HG03342 (cell line): ENCODE measurements around the gene AMZ1.

ENCODE experiments used
- ATAC-seq: cut with Tn5 transposase; IDR thresholded peaks from one replicate; pipeline ENCODE4 v1.9.1; 2021; ENCODE audit warnings: mild to moderate bottlenecking, moderate library complexity; ENCODE audit not compliant: unreplicated experiment

The AMZ1 gene

DNA sequence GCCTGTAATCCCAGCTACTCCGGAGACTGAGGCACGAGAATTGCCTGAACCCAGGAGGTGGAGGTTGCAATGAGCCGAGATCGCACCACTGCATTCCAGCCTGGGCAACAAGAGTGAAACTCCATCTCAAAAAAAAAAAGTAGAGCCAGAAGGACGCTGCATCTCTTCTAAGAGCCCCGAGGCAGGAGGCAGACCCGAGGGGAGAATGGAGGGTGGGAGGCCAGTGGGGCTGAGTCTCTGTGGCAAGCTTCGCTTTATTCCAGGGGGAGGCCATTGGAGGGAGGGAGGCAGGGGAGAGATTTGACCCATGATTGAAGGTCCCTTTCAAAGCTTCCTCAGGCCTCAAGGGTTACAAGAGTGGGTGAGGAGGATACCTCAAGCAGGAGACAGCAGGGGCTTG lies 37.6 kb upstream of the AMZ1 start:
- ATAC-seq, result no peak

DNA sequence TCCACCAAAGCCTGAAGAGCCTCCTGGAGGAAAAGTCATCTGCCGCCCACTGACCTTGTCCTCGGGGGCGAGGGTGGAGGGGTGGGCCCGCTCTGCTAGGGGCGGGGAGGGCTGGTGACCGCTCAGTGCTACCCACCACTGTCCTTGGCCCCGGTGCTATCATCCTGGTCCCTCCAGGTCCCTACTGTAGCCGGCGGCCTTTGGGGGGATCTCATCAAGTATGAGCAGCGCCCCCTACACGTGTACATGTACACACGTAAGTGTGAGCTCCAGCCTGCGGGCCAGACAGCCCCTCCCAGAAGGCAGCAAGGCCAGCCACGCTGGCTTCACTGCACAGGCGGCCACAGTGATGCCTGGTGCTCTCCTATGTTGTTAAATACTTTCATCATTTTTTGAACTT lies 36.7 kb upstream of the AMZ1 start:
- no peak for ATAC-seq

DNA sequence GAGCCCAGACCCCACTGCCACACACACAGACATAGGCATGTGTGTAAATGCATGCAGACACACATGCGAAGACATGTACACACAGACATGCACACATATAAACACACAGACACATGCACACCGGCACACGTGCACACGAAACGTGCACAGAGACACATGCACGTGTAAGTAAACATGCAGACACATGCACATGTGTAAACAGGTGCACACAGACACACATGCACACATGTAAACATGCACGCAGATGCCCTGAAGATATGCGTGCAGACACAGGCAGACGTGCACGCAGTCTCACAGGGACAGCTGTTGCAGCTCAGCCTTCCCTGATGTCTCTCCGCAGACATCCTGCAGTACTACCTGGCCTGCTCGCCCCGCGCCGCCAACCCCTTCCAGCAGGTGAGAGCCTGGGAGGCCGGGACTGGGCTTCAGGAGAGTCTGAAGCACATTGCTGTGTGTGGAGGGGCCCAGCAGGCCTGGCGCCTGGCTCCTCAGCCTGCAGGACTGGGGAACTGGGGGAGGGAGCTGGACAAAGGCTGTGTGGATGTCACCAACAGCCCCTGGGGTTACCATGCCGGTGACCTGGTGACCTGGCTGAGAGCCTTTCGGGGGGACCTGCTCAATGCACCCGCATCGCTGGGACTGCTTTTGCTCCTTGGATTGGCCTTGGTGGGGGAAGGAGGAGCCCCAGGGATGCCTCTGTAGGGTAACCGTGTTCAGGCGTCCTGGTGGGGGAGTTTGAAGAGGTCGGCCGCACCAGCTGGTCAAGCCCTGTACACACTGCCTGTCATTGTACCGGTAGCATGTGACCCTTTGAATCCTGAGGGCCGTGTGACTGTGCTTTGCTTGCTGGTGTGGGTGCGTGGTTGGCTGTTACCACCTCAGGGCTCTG lies 35.9 kb upstream of the AMZ1 start:
- no peak for ATAC-seq

DNA sequence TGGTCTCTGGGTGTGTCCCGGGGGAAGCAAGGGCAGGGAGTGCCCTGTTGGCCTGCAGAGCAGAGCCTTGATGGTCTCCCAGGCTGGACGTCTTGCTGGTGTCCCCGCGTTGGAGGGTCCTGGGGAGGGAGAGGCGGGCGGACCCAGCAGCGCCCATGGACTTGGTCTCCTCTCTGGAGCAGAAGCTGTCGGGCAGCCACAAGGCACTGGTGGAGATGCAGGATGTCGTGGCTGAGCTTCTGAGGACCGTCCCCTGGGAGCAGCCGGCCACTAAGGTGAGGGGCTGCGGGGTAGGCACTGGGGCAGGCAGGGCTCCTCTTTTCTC lies 35.3 kb upstream of the AMZ1 start:
- no peak for ATAC-seq

DNA sequence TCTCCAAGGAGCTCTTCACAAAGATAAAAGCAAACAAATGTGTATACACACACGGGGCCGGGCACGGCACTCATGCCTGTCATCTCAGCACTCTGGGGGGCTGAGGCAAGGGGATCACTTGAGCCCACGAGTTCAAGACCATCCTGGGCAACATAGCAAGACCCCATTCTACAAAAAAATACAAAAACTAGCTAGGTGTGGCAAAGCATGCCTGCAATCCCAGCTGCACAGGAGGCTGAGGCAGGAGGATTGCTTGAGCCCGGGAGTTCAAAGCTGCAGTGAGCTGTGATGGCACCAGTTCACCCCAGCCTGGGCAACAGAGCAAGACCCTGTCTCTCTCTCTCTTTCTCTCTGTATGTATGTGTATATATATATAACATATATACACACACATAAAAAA lies 33.9 kb upstream of the AMZ1 start:
- ATAC-seq, result no peak

DNA sequence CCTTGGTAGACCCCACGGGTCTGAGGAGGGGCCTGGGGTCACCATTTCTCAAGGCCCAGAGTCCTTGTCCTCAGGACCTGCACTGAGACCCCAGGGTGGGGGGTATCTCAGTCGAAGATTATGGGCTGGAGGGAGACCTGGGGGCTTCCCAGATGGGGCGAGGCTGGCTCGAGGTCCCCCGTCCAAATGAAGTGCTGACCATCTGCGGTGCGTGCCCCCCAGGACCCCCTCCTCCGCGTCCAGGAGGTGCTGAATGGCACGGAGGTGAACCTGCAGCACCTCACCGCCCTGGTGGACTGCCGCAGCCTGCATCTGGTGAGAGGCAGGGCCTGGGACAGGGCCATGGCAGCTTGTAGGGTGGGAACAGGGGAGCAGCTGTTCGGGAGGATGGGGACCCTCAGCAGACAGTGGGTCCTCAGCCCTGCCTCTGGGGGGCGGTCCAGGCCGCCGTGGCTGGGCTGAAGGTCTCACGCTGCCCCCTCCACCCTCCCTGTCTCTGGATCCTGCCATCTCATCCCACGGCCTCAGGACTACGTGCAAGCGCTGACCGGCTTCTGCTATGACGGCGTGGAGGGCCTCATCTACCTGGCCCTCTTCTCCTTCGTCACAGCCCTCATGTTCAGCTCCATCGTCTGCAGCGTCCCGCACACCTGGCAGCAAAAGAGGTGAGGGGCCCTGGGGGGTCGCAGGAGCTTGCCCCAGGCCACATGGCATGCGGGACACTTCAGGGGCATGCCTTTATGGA lies 32.0 kb upstream of the AMZ1 start:
- ATAC-seq, result no peak

DNA sequence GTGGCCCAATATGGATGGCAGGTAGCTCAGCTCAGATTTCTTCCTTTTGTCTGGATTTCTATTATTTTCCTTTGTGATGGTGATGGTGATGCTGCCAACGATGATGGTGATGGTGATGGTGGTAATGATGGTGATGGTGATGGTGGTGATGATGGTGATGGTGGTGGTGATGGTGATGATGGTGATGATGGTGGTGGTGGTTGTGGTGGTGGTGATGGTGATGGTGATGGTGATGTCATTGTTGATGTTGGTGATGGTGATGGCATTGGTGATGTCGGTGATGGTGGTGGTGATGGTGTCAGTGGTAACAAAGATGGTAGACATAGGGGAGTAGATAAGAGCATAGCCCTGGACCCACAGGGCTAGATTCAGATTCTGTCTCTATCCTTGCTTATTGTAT lies 30.8 kb upstream of the AMZ1 start:
- no peak for ATAC-seq

DNA sequence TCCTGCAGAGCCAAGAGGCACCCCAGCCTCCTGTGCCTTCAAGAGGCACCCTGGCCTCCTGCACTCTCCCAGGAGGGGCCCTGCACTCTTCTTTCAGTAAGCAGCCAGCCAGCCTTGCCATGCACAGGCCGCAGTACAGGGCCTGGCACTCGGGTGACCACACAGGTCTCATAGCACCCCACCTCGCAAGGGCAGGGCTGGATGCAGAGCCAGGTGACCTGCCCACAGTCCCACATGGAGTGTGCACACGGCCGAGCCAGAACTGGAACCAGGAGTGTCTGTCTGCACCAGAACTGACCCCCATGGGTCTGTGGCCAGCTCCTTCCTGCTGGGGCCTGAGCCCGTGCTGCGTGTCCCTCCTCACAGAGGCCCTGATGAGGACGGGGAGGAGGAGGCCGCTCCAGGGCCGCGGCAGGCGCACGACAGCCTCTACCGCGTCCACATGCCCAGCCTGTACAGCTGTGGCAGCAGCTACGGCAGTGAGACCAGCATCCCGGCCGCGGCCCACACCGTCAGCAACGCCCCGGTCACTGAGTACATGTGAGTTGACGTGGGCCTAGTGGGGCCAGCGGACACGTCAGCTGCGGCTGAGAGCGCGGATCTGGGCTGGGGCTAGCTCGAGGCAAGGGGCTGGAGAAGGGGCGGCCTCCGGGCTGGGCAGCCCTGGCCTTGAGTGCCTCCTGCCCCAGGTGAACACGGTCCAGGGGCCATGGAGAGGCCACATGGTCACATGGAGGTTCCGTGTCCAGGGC lies 29.9 kb upstream of the AMZ1 start:
- ATAC-seq, result no peak

DNA sequence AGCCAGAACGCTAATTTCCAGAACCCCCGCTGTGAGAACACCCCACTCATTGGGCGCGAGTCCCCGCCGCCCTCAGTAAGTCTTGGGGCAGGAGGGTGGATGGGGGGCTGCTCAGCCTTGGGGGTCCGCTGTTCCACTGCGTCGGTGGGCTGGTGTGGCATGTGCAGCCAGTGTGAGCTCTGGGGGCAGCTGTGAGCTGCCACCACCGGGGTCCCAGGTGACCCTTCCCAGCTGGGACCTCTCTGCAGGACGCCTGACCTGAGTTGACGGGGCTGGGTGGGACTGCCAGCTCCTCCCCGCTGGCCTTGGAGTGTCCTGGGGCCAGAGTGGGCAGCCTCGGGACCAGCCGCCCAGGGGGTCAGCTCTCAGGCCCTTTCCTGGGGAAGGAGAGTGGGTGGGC lies 29.1 kb upstream of the AMZ1 start:
- no peak for ATAC-seq

DNA sequence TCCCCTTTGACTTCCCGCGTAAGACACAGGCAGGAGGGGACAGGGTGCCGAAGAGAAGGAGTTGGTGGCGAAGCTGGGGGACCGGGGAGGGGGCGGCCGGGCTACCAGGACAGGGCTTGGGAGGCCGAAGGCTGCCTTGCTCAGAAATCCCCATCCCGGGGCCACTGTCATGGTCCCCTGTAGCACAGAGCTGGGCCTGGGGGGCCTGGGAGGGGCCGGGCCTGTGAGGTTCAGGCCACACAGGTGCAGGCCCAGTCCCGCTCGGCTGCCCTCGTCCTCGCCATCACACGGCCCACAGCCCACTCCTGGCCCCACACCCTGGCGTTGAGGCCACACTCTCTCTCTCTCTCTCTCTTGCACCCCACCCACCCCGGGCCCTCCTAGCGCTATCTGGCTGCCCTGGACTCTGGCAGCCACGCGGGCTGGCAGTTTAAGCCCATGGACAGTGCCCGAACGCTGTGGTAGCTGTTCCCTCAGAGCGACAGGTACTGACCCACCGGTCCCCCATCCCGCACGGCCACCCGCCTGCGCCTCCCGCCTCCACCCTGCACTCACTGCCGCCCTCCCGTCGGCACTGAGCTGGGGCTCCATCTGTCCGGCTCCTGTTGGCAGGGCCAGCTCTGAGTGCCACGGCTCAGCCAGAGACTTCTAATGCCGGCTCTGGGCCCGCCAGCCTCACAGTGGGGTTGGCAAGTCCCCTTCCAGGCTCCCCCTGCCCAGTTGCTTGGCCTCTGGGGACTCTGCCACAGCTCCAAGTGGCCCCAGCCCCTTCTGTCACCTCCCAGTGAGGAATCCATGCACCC lies 28.2 kb upstream of the AMZ1 start:
- no peak for ATAC-seq

DNA sequence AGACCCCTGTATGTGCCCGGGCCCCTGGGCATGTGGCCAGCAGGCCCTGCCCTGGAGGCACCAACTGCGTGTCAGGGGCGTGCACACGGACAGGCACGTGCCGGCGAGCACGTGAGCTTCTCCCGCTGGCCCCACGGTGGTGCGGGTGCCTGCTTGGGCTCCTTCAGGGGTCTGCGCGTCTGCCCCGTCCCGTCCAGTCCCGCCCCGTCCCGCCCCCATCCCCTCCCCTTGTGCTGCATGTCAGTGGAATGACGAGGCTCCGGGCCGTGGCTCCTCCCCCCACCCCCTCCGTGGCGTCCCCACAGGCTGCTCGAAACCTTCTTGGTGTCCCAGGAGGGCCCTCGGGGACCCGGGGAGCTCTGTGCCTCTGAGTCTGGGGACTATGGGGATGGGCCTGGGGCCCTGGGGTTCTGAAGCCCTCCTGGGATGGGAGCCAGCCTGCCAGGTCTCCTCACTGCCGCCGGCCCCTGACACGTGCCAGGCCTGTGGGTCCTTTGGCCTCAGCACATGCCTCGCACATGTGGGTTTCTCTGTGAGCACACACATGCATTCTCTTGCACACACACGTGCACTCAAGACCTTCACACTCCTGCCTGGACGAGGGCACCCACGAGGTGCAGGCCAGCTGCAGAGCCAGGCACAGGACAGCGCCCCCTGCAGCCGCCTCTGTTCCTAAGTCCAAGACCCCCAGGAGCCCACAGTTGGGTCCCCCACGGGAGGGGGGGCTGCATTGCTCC lies 27.5 kb upstream of the AMZ1 start:
- ATAC-seq, result no peak

DNA sequence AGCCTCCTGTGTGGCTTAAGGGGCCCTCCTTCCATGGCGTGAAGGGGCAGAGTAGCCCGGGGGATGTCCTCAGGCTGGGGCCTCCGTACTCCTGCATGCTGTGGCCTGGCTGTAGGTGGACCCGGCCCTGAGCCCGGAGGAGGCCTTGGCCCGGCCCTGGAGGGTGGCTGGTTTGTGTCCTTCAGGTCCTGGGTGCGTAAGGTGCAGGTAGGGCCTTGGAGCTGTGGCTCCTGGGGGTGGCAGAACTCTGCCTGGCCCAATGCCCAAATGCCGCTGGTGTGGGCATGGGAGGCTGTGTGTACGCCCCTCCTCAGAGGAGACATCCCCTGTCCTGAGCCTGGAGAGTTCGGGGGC lies 26.9 kb upstream of the AMZ1 start:
- no peak for ATAC-seq

DNA sequence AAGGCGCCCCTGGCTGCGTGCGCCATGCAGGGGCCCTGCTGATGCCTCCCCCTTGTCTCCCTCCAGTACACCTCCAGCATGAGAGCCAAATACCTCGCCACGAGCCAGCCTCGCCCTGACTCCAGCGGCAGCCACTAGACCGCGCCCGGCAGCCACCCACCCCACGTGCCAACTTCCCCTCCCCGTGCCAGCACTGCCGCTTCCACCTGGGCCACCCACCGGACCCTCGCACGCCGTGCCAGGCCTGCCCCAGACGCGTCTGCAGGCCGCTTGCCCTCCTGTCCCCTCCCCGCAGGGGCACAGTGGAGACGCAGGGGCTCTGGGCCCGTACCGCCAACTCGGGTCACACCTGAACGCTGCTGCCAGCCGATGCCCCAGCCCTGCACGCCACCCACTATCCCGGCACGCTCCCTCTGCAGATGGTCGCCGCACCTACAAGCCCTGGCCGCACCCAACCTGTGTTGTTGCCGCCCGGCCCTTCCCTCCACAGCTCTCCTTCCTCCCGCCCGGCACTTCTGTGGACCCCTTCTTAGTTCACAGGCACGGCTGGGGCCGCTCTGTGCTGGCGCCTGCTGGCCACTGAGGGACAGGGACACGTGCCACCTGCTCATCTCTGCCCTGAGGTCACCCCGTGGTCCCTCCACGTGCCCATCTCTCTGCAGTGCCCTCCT lies 26.3 kb upstream of the AMZ1 start:
- ATAC-seq, result no peak

DNA sequence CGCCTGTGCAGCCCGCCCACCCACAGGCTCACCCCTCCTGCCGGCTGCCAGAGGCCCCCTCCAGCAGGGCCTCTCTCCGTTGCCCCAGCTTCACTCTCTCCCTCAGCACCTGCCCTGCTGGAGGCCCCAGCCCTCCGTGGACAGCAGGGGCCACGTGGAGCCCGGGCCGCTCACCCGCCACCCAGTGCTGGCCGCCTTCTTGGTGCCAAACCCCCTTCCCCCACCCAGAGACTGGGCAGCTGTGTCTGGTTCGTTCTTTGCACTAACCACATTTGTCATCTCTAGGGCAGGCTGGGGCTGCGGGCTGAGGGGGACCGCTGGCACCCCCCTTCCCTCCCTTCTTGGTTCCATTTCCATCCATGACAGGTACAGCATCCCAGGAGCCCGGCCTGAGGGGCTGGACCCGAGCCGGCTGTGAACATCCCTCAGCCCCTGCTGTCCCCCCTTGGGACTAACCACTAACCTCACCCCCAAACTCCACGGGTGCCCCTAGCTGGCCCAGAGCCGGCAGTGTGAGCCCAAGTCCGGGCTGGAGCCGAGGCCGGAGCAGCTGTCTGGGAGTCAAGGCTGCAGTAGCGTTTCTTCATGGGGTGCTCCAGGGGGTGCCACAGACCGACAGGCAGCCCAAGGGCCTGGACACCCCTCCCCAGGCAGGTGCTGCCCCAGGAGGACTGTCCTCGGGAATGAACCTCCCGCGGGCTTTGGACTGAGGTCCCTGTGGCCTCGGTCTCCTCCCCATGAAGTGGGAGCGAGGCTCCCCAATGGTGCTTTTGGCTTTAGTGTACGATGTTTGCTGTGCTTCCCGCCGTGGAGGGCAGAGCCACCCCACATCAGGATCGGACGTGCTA lies 25.5 kb upstream of the AMZ1 start:
- no peak for ATAC-seq

DNA sequence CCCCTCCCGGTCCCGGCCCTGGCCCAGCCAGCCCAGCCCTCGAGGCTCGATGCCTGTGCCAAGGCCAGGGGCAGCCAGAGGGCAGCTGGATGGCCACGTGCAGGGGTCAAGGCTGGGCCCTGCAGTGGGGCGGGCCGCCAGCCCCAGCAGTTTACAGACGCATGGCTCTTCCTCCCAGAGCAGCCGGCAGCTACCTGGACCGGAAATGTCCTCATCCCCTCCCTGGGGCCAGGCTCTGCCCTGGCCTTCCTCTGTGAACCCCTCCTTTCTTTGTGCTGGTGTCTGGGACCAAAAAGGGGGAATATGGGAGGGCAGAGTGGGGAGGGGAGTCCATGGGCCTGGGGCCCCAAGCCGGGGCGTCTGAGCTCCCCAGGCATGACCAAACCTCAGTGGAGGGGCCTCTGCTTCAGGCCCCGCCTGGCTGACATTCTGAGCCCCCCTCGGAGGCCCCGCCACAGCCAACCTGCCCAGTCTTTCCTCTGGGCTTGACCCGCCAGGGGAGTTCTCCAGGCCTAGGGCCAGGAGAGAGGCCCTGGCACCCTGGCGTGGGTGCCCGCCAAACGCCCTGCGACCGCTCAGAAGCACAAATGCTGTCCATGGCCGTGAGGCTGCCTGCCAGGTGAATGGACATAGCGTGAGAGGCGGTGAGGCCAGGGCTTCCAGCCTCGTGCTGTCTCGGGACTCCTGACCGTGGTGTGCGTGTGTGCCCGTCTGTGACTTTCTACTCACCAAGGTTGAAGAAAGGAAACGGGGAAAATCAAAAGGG lies 24.7 kb upstream of the AMZ1 start:
- ATAC-seq, result no peak

DNA sequence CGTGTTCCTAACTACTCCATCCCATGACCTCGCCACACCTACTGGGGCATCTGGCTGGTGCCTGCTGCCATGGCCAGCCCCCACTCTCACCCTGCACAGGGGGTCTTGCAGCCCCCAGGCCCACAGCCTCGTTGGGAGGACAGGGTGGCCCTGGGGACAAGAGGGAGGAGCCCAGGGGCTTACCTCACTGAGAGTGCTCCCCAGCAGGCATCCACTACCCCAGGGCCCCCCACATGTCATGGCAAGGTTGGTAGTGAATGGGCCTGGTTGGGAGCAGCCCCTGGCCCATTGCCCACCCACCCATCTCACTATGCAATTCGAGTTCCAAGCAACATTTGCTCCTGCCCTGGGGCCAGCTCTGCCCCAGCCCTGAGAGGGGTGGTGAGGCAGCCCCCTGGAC lies 24.0 kb upstream of the AMZ1 start:
- no peak for ATAC-seq

DNA sequence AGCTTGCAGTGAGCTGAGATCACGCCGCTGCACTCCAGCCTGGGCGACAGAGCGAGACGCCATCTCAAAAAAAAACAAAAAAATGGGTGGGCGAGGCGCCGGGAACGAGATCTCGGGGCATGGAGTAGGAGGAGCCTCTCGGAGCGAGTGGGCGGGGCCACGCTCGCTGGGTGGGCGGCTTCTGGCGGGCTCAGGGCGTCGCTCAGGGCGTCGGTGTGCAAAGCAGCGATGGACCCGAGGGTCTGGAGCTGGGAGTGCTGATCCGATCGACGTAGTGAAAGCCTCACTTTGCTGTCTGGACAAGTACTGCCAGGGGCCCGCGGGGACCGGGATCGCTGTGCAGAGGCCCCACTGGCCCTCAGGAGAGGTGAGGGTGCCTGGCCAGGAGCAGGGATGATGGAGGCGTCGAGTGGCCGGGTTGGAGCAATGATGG lies 22.6 kb upstream of the AMZ1 start:
- no peak for ATAC-seq

DNA sequence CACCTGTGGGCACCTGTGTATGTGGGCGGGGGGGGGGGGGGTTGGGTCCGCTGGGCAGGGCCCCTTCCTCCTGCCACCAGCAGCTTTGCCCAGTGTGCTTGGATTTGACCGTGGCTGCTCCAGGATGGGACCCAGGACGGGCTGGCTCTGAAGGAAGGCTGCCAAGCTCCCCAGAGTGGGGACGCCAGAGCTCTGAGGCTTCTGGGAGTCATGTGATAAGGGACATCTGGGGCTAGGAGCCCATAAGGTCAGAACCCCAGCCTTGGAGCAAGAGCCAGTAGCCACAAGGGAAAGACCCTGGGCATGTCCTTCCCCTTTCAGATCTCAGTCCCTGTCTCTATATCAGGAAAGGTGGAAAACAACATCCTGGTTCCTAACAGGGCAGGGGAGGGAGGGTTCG lies 21.8 kb upstream of the AMZ1 start:
- no peak for ATAC-seq
